Spleen (tissue), 11 donors: ENCODE data around the gene RSPRY1. TPM values are rescaled to one million over a fixed set of nuclear protein-coding genes. Genes with fewer than 3 reads are reported as not detected.

ENCODE experiments used
- DNase-seq: peaks from one replicate; pipeline ENCODE4 v3.0.0-alpha.2; 2020
- H3K27ac ChIP-seq, 8 donors: fragments of 200-600 bp; sonication (generic) in 7 of 8; 1 replicate in 4 of 8; 2 replicates in 4 of 8; pipeline versions ENCODE4 v1.5.0 to v1.8.0; 2016 to 2021; ENCODE audit warnings: inconsistent platforms in 4 of 8, mild to moderate bottlenecking in 4 of 8, moderate library complexity in 1 of 8
- H3K27me3 ChIP-seq, 7 donors: fragments of 200-600 bp; sonication (generic) in 6 of 7; replicated peaks in 1 of 7; 1 replicate in 4 of 7; 2 replicates in 3 of 7; pipeline versions ENCODE4 v1.5.0 to v1.8.0; 2016 to 2021; ENCODE audit warnings: inconsistent platforms in 3 of 7, mild to moderate bottlenecking in 1 of 7
- H3K36me3 ChIP-seq, 6 donors: fragments of 200-600 bp; sonication (generic) in 5 of 6; 1 replicate in 4 of 6; 2 replicates in 2 of 6; pipeline versions ENCODE4 v1.5.0 to v1.8.0; 2016 to 2021; ENCODE audit warnings: inconsistent platforms in 2 of 6
- H3K4me1 ChIP-seq, 6 donors: fragments of 200-600 bp; sonication (generic) in 5 of 6; 1 replicate in 3 of 6; 2 replicates in 3 of 6; pipeline versions ENCODE4 v1.5.0 to v1.8.0; 2016 to 2021; ENCODE audit warnings: inconsistent platforms in 3 of 6
- H3K4me3 ChIP-seq, 8 donors: fragments of 200-600 bp; sonication (generic) in 7 of 8; 1 replicate in 4 of 8; 2 replicates in 4 of 8; pipeline versions ENCODE4 v1.5.0 to v1.8.0; 2016 to 2021; ENCODE audit warnings: inconsistent platforms in 4 of 8, mild to moderate bottlenecking in 4 of 8, moderate library complexity in 2 of 8
- H3K9me3 ChIP-seq, 8 donors: fragments of 200-600 bp; sonication (generic) in 7 of 8; 1 replicate in 4 of 8; 2 replicates in 4 of 8; pipeline versions ENCODE4 v1.5.0 to v1.8.0; 2016 to 2021; ENCODE audit warnings: inconsistent platforms in 4 of 8
- CTCF ChIP-seq, 11 experiments: fragments of 200-600 bp in 7 of 11; fragments of 450-650 bp in 4 of 11; sonication (generic) in 4 of 11; IDR thresholded peaks in 8 of 11; conservative IDR thresholded peaks in 3 of 11; 1 replicate in 7 of 11; 2 replicates in 4 of 11; pipeline versions ENCODE4 v1.4.0 to v1.8.0; 2016 to 2021; ENCODE audit warnings: antibody characterized with exemption in 11 of 11, inconsistent platforms in 4 of 11, mild to moderate bottlenecking in 1 of 11
- POLR2A ChIP-seq, 3 donors: fragments of 450-650 bp; IDR thresholded peaks; one replicate each; pipeline ENCODE4 v1.5.1; 2017; ENCODE audit warnings: antibody characterized with exemption in 3 of 3, mild to moderate bottlenecking in 1 of 3
- POLR2AphosphoS5 ChIP-seq, 3 donors: sonication (generic); formaldehyde crosslinking; IDR thresholded peaks; one replicate each; pipeline ENCODE4 v1.5.1; 2017; ENCODE audit warnings: antibody characterized with exemption in 3 of 3
- WGBS, 5 donors: extraction: QIAGEN DNeasy Blood & Tissue Kit in 3 of 5; methylation state at CpG; one replicate each; pipeline versions ENCODE4 v1.1.5 to v1.1.7; 2013 to 2018; 5-methylcytosine and 5-hydroxymethylcytosine counted together
- intact Hi-C: fragments of 100-400 bp; cut with DNase I; formaldehyde crosslinking; loops from one replicate; pipeline ENCODE4 v1.15.0; 2023; ENCODE audit warnings: low total_unique reads
- polyA plus RNA-seq, 3 donors: library from polyadenylated mRNA; stranded (reverse); fragments of 200-250 nt; gene quantifications; one replicate each; pipeline ENCODE4 v1.2.1, GENCODE V29; 2013
- total RNA-seq, 7 donors: library from RNA; depleted of rRNA in 3 of 7; stranded (reverse); fragments of >200 nt in 3 of 7; fragmentation: NEBNext Ultra II Directional in 4 of 7; extraction: Animal tissue kit (Norgen Biotek cat#: 25700) in 4 of 7; gene quantifications; one replicate each; pipeline versions ENCODE4 v1.1.0 to v1.2.1, GENCODE V29; 2016 to 2021
- donor health status: healthy with polysubstance abuse.
- donor health status: DM: no; HTN: no; CAD: no; lungs with moderate emphysema.
- donor health status: DM: no; HTN: no; CAD: no.
- donor health status: Bipolar disorder and iron deficiency.
- donor health status: healthy.
- donor health status: DM: no; HTN: no; CAD: no.
- donor health status: DM: yes; HTN: yes; CAD: no.

Gene RSPRY1
- total and polyA plus RNA-seq, 10 donors: 7.3 to 38.8 (median 29.4) TPM

GRCh38 chr16:57153841-57154240 is 32.3 kb upstream of the RSPRY1 start:
- H3K27ac ChIP-seq: no peak overlapping the region
- 83 to 90% (median 88%) methylated on average over 6 of the region's 6 CpGs for WGBS, 5 donors
- peaks cover 0 to 97% (median 43%) of the 10 kb centered on the region in 6 donors for H3K36me3 ChIP-seq
- peaks cover 0 to 49% (median 8%) of the 10 kb centered on the region in 6 donors for H3K4me1 ChIP-seq
- intact Hi-C loops: no loop called here
- H3K4me3 ChIP-seq: no peak overlapping the region
- H3K9me3 ChIP-seq: no peaks in the 10 kb centered on the region
- no peaks in the 10 kb centered on the region for H3K27me3 ChIP-seq
- no peak for DNase-seq
- no peak for TF ChIP-seq POLR2AphosphoS5 (IDR thresholded peaks at IDR 0.05)
- no peak for TF ChIP-seq POLR2A (IDR thresholded peaks at IDR 0.05)
- no peak for TF ChIP-seq CTCF (IDR thresholded peaks at IDR 0.05 in 8 of 11, conservative IDR thresholded peaks at IDR 0.05 in 3 of 11)

GRCh38 chr16:57155702-57156350 is 30.3 kb upstream of the RSPRY1 start:
- 79 to 90% (median 88%) methylated on average over 6 of the region's 6 CpGs for WGBS, 5 donors
- H3K36me3 ChIP-seq: peaks cover 0 to 97% (median 46%) of the 10 kb centered on the region in 6 donors

GRCh38 chr16:57156351-57156703 is 29.8 kb upstream of the RSPRY1 start:
- Histone ChIP-seq H3K27me3 (no peaks in the 10 kb centered on the region), H3K36me3 (peaks cover 0 to 98% (median 49%) of the 10 kb centered on the region in 6 donors), H3K9me3 (no peaks in the 10 kb centered on the region), H3K27ac (peak overlapping the region in 2 of 8 donors; percentile 12 to 45), H3K4me3 (no peak overlapping the region), H3K4me1 (peaks cover 0 to 58% (median 11%) of the 10 kb centered on the region in 6 donors)
- no peak for TF ChIP-seq POLR2A (IDR thresholded peaks at IDR 0.05)
- no peak for TF ChIP-seq POLR2AphosphoS5 (IDR thresholded peaks at IDR 0.05)
- no peak for TF ChIP-seq CTCF (IDR thresholded peaks at IDR 0.05 in 8 of 11, conservative IDR thresholded peaks at IDR 0.05 in 3 of 11)
- DNase-seq: no peak
- 28 to 58% (median 48%) methylated on average over 4 of the region's 4 CpGs for WGBS, 5 donors
- intact Hi-C loops: no loop called here

More at GRCh38 chr16:57155702-57156350, 30.3 kb upstream of the RSPRY1 start:
- peak overlapping the region in 2 of 8 donors; percentile 12 to 45 for H3K27ac ChIP-seq
- H3K9me3 ChIP-seq: no peaks in the 10 kb centered on the region
- TF ChIP-seq CTCF (IDR thresholded peaks at IDR 0.05 in 8 of 11, conservative IDR thresholded peaks at IDR 0.05 in 3 of 11) (no peak), POLR2AphosphoS5 (IDR thresholded peaks at IDR 0.05) (no peak), POLR2A (IDR thresholded peaks at IDR 0.05) (no peak)
- H3K4me3 ChIP-seq: no peak overlapping the region
- no peak for DNase-seq
- peaks cover 0 to 60% (median 11%) of the 10 kb centered on the region in 6 donors for H3K4me1 ChIP-seq
- intact Hi-C loops: no loop called here
- no peaks in the 10 kb centered on the region for H3K27me3 ChIP-seq

- intact Hi-C loops: no loop called here
- Histone ChIP-seq H3K9me3 (no peaks in the 10 kb centered on the region), H3K27ac (no peak overlapping the region), H3K4me1 (peaks cover 0 to 46% (median 9%) of the 10 kb centered on the region in 6 donors), H3K27me3 (no peaks in the 10 kb centered on the region), H3K4me3 (no peak overlapping the region), H3K36me3 (peaks cover 0 to 100% (median 56%) of the 10 kb centered on the region in 6 donors)
- TF ChIP-seq POLR2A (IDR thresholded peaks at IDR 0.05) (no peak), CTCF (IDR thresholded peaks at IDR 0.05 in 8 of 11, conservative IDR thresholded peaks at IDR 0.05 in 3 of 11) (no peak), POLR2AphosphoS5 (IDR thresholded peaks at IDR 0.05) (no peak)
- 94 to 100% (median 98%) methylated on average over 1 of the region's 1 CpG for WGBS, 5 donors
- no peak for DNase-seq
These were observed 28.6 kb upstream of the RSPRY1 start for GRCh38 chr16:57157533-57157932.
